Esophagus muscularis mucosa (tissue), 4 donors: ENCODE results near the gene EFHC1. TPM values are rescaled to one million over a fixed set of nuclear protein-coding genes. Genes with fewer than 3 reads are reported as not detected.

Source experiments
- DNase-seq: peaks from one replicate; pipeline ENCODE4 v3.0.0-alpha.2; 2017; ENCODE audit errors: extremely low spot score
- H3K27ac ChIP-seq, 4 donors: fragments of 200-600 bp; sonication (generic); replicated peaks in 1 of 4; 1 replicate in 3 of 4; 2 replicates in 1 of 4; pipeline ENCODE4 v1.5.1; 2016 to 2019; ENCODE audit warnings: mild to moderate bottlenecking in 1 of 4
- H3K27me3 ChIP-seq, 4 donors: fragments of 200-600 bp; sonication (generic); one replicate each; pipeline versions ENCODE4 v1.5.1 to v1.6.0; 2016 to 2019
- H3K36me3 ChIP-seq, 4 donors: fragments of 200-600 bp; sonication (generic); one replicate each; pipeline ENCODE4 v1.5.1; 2016 to 2019
- H3K4me1 ChIP-seq, 4 donors: fragments of 200-600 bp; sonication (generic); one replicate each; pipeline ENCODE4 v1.5.1; 2016 to 2019
- H3K4me3 ChIP-seq, 4 donors: fragments of 200-600 bp; sonication (generic); 1 replicate in 2 of 4; 2 replicates in 2 of 4; pipeline ENCODE4 v1.5.1; 2016 to 2019; ENCODE audit warnings: mild to moderate bottlenecking in 4 of 4, moderate library complexity in 1 of 4
- H3K9me3 ChIP-seq, 4 donors: fragments of 200-600 bp; sonication (generic); 1 replicate in 3 of 4; 2 replicates in 1 of 4; pipeline ENCODE4 v1.5.1; 2016 to 2019
- CTCF ChIP-seq, 3 experiments: fragments of 200-600 bp in 2 of 3; fragments of 450-650 bp in 1 of 3; sonication (generic) in 2 of 3; IDR thresholded peaks; one replicate each; pipeline ENCODE4 v1.5.1; 2017 to 2019; ENCODE audit warnings: antibody characterized with exemption in 3 of 3, mild to moderate bottlenecking in 2 of 3, moderate library complexity in 1 of 3
- EP300 ChIP-seq: sonication (generic); formaldehyde crosslinking; IDR thresholded peaks from one replicate; pipeline ENCODE4 v1.6.1; 2017; ENCODE audit warnings: antibody characterized with exemption
- POLR2A ChIP-seq: fragments of 450-650 bp; IDR thresholded peaks from one replicate; pipeline ENCODE4 v1.6.1; 2017; ENCODE audit warnings: antibody characterized with exemption, moderate library complexity, mild to moderate bottlenecking, low read depth
- POLR2AphosphoS5 ChIP-seq, 2 donors: sonication (generic); formaldehyde crosslinking; IDR thresholded peaks; one replicate each; pipeline ENCODE4 v1.6.1; 2017; ENCODE audit warnings: antibody characterized with exemption in 2 of 2
- WGBS: methylation state at CpG from one replicate; pipeline ENCODE4 v1.1.5; 2018; 5-methylcytosine and 5-hydroxymethylcytosine counted together
- intact Hi-C: fragments of 100-400 bp; cut with DNase I; formaldehyde crosslinking; loops from one replicate; pipeline ENCODE4 v1.15.1; 2023
- total RNA-seq, 4 donors: library from RNA; depleted of rRNA; stranded (reverse); fragments of >200 nt; gene quantifications; one replicate each; pipeline versions ENCODE4 v1.1.0 to v1.2.1, GENCODE V29; 2016

The EFHC1 gene
- total RNA-seq, 4 donors from 2014 or later: 7.5 to 21.2 (median 10.2) TPM

- TF ChIP-seq POLR2AphosphoS5 (IDR thresholded peaks at IDR 0.05) (no peak), CTCF (IDR thresholded peaks at IDR 0.05) (no peak), POLR2A (no peak), EP300 (no peak)
- intact Hi-C loops: no loop called here
- no peaks in the 10 kb centered on the region for H3K9me3 ChIP-seq
- DNase-seq: no peak
- 81% methylated on average over 6 of the region's 6 CpGs for WGBS
- peaks cover 73 to 96% (median 90%) of the 10 kb centered on the region in 4 donors for H3K4me1 ChIP-seq
- no peaks in the 10 kb centered on the region for H3K36me3 ChIP-seq
- no peaks in the 10 kb centered on the region for H3K27me3 ChIP-seq
- H3K4me3 ChIP-seq: no peak overlapping the region
- H3K27ac ChIP-seq: peak overlapping the region in 3 of 4 donors; percentile 67 to 85 (median 77)
Observed at GRCh38 chr6:52550014-52550575, 130.0 kb downstream of the EFHC1 start.

GRCh38 chr6:52550870-52551269 is 130.7 kb downstream of the EFHC1 start:
- 66% methylated on average over 5 of the region's 5 CpGs for WGBS
- intact Hi-C loops: no loop called here
- Histone ChIP-seq H3K36me3 (no peaks in the 10 kb centered on the region), H3K27me3 (no peaks in the 10 kb centered on the region), H3K4me1 (peaks cover 67 to 96% (median 90%) of the 10 kb centered on the region in 4 donors), H3K9me3 (no peaks in the 10 kb centered on the region), H3K4me3 (no peak overlapping the region), H3K27ac (peak overlapping the region; percentile 67 to 85 (median 78))
- DNase-seq: no peak
- TF ChIP-seq CTCF (IDR thresholded peaks at IDR 0.05) (no peak), POLR2A (no peak), POLR2AphosphoS5 (IDR thresholded peaks at IDR 0.05) (no peak)

- Histone ChIP-seq H3K27me3 (no peaks in the 10 kb centered on the region), H3K9me3 (no peaks in the 10 kb centered on the region), H3K4me3 (peak overlapping the region; percentile 10 to 35 (median 16)), H3K36me3 (no peaks in the 10 kb centered on the region), H3K27ac (peak overlapping the region; percentile 67 to 85 (median 78)), H3K4me1 (peaks cover 64 to 96% (median 90%) of the 10 kb centered on the region in 4 donors)
- 16% methylated on average over 12 of the region's 13 CpGs for WGBS
- no peak for DNase-seq
- peak in 1 of 2 donors; percentile 52 for TF ChIP-seq POLR2AphosphoS5 (IDR thresholded peaks at IDR 0.05)
- no peak for TF ChIP-seq EP300
- intact Hi-C loops: no loop called here
Observed at GRCh38 chr6:52551483-52552277, 131.5 kb downstream of the EFHC1 start.

GRCh38 chr6:52552278-52552643 is 132.1 kb downstream of the EFHC1 start:
- H3K4me3 ChIP-seq: peak overlapping the region; percentile 10 to 35 (median 16)
- peaks cover 64 to 96% (median 90%) of the 10 kb centered on the region in 4 donors for H3K4me1 ChIP-seq
- DNase-seq: no peak
- H3K27ac ChIP-seq: peak overlapping the region; percentile 67 to 85 (median 78)
- no peaks in the 10 kb centered on the region for H3K36me3 ChIP-seq
- intact Hi-C loops: no loop called here
- H3K27me3 ChIP-seq: no peaks in the 10 kb centered on the region
- WGBS: 39% methylated on average over 4 of the region's 6 CpGs
- TF ChIP-seq POLR2AphosphoS5 (IDR thresholded peaks at IDR 0.05): no peak
- TF ChIP-seq POLR2A: no peak
- TF ChIP-seq EP300: no peak
- no peak for TF ChIP-seq CTCF (IDR thresholded peaks at IDR 0.05)
- no peaks in the 10 kb centered on the region for H3K9me3 ChIP-seq

- Histone ChIP-seq H3K9me3 (no peaks in the 10 kb centered on the region), H3K4me1 (peaks cover 64 to 96% (median 90%) of the 10 kb centered on the region in 4 donors), H3K4me3 (no peak overlapping the region), H3K36me3 (no peaks in the 10 kb centered on the region), H3K27ac (peak overlapping the region in 3 of 4 donors; percentile 67 to 85 (median 77)), H3K27me3 (no peaks in the 10 kb centered on the region)
- TF ChIP-seq EP300: no peak
- no peak for TF ChIP-seq POLR2A
- TF ChIP-seq POLR2AphosphoS5 (IDR thresholded peaks at IDR 0.05): no peak
- TF ChIP-seq CTCF (IDR thresholded peaks at IDR 0.05): no peak
- DNase-seq: no peak
- intact Hi-C loops: no loop called here
- WGBS: 95% methylated on average over 1 of the region's 1 CpG
Observed at GRCh38 chr6:52553158-52553557, 133.0 kb downstream of the EFHC1 start.
